DMS153 treated with DMSO at 0.1 percent for 48 hours (cell line): Measurements from ENCODE around the gene AMBRA1.

Source experiments
- DNase-seq: peaks from one replicate; lab custom pipeline; 2025; ENCODE audit not compliant: unreplicated experiment; lab: John Stamatoyannopoulos, UW

Gene AMBRA1

DNA sequence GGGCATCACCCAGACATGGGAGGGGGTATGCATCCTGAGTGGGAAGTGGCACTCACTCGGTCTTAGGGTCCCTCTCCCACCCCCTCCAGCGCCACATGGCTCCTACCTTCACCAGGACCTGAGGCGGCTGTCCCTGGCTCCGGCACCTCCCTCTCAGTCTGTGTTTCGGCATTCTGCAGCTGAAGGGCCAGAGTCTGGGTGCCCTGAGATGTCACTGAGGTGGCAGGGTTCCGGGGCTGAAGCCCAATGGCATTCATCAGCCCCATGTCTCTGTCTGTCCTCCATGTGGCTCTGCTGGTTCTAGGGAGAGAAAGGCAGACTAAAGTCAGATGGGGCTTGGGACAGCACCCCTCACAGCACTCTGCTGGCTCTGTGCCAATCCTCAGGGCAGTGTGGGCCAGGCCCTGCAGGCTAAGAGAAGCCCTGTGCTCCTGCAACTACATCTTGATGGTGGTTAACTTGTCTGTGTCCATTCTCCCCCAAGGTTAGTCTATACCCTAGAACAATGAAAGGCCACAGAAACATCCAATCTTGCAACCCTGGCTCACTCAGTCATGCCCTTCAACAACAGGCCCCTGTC is 185.3 kb downstream of the AMBRA1 start:
- DNase-seq, result no peak

DNA sequence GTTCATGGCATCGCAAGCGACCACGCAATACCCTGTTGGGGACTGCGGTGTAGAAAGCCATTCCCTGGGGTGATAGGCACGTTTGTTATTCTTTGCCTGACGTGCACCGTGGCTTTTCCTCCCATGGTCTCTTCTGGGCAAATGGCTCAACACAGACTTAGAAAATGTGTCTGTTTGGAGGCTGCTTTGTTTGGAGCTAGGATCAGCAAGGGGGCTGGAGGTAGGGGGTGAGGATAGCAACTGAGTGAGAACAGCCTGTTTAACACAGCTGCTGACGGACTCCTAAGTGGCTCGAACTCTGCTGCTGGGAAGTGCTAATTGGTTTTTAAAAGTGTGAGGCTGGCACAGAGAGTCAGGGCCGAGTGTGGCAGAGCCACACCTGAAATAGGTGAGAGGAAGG is 186.2 kb downstream of the AMBRA1 start:
- DNase-seq, result no peak

GRCh38 chr11:46404476-46405017 is 189.3 kb downstream of the AMBRA1 start:
- DNase-seq, result no peak

DNA sequence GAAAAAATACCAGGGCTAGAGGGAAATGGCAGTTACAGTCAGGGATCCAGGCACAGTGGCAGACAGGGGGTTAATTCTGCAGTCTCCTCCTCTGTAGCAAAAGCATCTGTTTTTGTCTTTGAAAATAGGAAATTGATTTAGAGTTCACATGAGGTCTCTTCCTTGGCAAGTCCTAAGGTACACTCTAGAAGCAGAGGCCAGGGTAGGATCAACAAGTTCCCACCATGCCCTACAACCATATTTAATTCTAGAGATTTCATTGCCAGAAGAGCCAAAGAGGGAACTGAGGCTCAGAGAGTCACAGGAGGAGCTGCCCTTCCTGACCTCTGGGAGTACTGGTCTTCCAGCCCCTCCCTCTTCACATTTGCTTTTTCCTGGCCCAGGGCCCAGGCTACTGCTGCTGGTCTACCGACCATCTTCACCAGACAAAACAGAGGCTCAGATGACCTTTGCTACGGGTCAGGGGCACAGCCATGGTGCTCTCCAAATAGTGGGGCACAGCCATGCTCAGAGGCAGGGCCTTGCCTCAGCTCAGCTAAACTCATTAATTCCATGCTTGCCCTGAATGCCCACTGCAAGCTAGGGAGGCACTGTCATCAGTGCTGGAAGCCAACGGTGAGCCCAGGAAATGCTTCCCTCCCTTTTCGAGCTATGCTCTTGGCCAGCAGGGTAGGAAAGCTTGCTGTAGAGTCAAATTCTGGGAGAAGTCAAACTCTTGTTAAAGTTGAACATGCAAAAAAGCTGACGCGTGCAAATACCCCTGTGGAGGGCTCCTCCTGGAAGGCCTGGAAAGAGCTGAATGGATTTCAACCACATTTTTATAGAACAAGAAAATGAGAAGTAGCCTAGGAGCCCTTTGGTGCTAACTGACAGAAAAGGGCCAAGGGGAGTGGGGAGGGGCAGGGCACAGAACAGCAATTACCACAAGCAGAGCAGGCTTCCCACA is 190.6 kb downstream of the AMBRA1 start:
- DNase-seq, result no peak

DNA sequence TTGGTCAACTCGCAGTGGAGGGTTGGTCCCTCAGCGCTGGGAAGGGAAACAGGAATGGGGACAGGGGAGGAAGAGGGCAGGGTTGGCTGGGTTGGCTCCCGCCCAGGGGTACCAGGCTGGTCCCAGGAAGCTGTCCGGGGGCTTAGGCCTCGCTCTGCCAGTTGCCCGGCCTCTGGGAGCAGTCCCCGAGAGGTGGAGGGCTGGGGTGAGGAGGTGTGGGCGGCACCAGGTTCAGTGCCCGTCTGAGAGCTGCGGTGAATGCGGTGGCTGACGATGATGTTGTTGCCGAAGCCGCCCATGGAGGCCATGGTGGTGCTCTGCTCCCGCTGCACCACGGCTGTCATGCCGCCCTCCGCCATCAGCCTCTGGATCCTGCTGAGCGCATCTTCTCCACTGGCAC is 196.3 kb downstream of the AMBRA1 start:
- no peak for DNase-seq

DNA sequence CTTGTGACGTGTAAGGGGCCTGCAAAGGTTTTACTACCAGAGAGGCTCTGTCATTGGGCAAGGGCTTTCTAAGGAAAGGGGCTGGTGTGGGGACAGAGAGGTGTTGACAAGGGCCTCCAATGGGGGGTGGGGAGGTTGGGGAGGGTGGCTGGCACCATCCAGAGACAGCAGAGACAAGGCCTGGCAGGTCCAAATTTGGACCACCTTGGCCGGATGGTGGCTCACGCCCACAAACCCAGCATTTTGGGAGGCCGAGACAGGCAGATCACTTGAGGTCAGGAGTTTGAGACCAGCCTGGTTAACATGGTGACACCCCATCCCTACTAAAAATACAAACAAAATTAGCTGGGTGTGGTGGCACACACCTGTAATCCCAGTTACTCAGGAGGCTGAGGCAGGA is 200.1 kb downstream of the AMBRA1 start:
- DNase-seq, result no peak

GRCh38 chr11:46393231-46393616 is 200.6 kb downstream of the AMBRA1 start:
- DNase-seq, result no peak

GRCh38 chr11:46392421-46393230 is 201.2 kb downstream of the AMBRA1 start:
- DNase-seq, result peak; percentile 60

GRCh38 chr11:46391578-46392420 is 202.0 kb downstream of the AMBRA1 start, which contains the start of gene CHRM4:
TSS of gene CHRM4 (minus strand) at chr11:46391776. CDS start at chr11:46386557, 5,219 bp downstream.
- DNase-seq, result peak; percentile 47

- no peak for DNase-seq
Observed at GRCh38 chr11:46391186-46391577, 202.6 kb downstream of the AMBRA1 start.

DNA sequence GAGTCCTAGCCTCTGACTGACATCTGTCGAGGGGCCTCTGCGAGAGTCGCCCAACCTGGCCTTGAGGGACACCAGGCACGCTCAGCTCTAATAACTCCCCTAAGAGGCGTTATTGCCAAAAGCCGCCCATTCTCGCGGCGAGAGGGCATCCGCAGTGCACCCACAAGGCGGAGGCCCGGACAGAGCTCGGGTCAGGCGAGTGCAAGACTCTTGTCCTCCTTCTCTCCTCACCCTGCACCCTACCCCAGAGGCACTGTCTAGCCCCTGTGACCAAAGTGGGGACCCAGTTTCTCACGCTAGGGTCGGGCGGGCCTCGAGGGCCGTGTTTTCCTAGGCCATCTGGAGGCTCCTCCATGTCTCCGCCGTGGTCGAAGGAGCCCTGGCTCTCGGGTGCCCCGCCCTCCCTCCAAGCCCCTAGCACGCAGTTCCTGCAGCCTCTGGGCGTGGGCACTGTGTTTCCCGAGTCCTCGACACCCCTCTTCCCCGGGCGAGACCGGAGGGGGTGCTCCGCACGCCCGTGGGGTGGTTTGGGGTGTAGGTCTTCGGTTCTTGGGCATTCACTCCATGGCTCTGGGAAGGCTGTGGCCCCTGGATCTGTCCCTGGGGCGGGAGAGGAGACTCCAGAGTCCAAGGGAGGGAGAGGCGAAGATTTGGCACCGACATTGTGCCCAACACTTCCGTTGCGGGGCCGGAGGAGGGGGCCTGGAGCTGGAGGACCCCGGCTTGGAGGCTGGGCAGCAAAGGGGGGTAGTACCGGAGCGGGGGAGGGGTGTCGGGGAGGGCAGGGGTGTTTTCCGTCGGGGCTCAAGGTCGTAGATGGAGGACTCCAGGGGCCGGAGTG is 203.3 kb downstream of the AMBRA1 start:
- DNase-seq, result no peak

- DNase-seq, result peak; percentile 53
Observed at GRCh38 chr11:46389450-46390330, 204.1 kb downstream of the AMBRA1 start.

DNA sequence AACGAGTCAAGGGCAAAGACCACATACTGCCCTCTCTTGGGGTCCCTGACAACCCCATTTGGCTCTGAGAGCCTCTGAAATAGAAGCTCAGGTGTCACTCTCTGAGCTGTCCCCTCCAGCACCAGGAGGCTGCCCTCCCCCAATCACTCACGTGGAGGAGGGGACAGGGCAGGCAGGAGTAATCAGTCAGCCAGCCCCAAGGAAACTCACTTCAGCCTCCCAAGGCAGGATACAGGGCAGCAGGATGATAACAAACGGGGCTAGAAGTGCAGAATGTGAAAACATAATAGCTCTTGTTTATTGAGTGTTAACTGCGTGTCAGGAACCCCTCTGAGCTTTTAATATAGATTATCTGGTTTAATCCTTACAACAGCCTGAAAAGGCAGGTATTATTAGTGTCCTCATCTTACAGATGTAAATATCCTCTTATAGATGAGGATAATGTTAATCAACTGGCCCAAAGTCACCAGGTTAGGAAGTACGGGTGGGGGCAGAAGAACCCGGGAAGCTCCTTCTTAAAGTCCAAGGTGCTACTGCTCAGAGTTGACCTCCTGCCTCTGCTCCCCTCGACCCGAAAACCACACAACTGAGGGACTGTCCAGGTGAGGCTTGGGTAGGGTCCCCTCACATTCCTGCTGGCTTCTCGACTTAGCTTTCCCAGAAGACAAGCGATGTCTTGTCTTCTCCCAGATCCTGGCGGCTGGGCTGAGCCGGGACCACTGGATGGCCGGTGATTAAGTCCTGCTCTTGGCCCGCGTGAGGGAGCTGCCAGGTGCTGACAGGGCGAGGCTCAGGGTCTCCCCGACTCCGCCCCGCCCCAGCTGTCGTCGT is 205.0 kb downstream of the AMBRA1 start:
- DNase-seq, result no peak

GRCh38 chr11:46387919-46388618 is 205.8 kb downstream of the AMBRA1 start:
- DNase-seq, result no peak

GRCh38 chr11:46387456-46387855 is 206.4 kb downstream of the AMBRA1 start:
- no peak for DNase-seq

- no peak for DNase-seq
Observed at GRCh38 chr11:46386674-46387073, 207.1 kb downstream of the AMBRA1 start.

GRCh38 chr11:46386005-46386578 is 207.7 kb downstream of the AMBRA1 start:
- DNase-seq, result no peak
